IMR-90 (cell line): ENCODE results near the gene MYH9. TPM values are rescaled to one million over a fixed set of nuclear protein-coding genes. Genes with fewer than 3 reads are reported as not detected.

Experiments
- ATAC-seq: fragments of 200-7000 bp; cut with Tn5 transposase; 2 replicates; pipeline ENCODE4 v1.9.1; 2020; ENCODE audit warnings: low read depth, mild to moderate bottlenecking, moderate library complexity
- BruUV-seq: library from RNA; stranded (reverse); fragments of 400-500 nt; replicated peaks from 2 replicates; lab custom pipeline; 2021; lab: Mats Ljungman, UMichigan
- CTCF ChIA-PET: fragments of 300-600 bp; formaldehyde crosslinking; extraction: SDS; loops from one replicate; lab custom pipeline; 2021; ENCODE audit warnings: antibody characterized with exemption; lab: Yijun Ruan, JAX
- POLR2A ChIA-PET: fragments of 300-600 bp; sonication (Branson Sonifier 250); formaldehyde crosslinking; loops from one replicate; lab custom pipeline; 2022; ENCODE audit warnings: antibody characterized with exemption; ENCODE audit not compliant: unreplicated experiment; lab: Charles Lee
- DNase-seq: peaks from one replicate; pipeline ENCODE4 v3.0.0; 2013
- H2AFZ ChIP-seq: replicated peaks from 2 replicates; pipeline ENCODE3; 2013; ENCODE audit warnings: low read length, mild to moderate bottlenecking; ENCODE audit not compliant: poor library complexity
- H2AK5ac ChIP-seq: 2 replicates; pipeline ENCODE4 v1.6.1; 2013; ENCODE audit warnings: low read depth, low read length, inconsistent platforms
- H2AK9ac ChIP-seq: replicated peaks from 2 replicates; pipeline ENCODE3; 2013; ENCODE audit warnings: mild to moderate bottlenecking, low read depth, low read length, moderate library complexity; ENCODE audit not compliant: poor library complexity
- H2BK120ac ChIP-seq: 2 replicates; pipeline ENCODE4 v1.6.1; 2013; ENCODE audit warnings: low read depth, low read length, inconsistent platforms
- H2BK15ac ChIP-seq: 3 replicates; pipeline ENCODE4 v1.6.1; 2013; ENCODE audit warnings: low read depth, low read length, inconsistent platforms
- H2BK20ac ChIP-seq: 2 replicates; pipeline ENCODE4 v1.6.1; 2013; ENCODE audit warnings: low read depth, mild to moderate bottlenecking, inconsistent platforms, low read length, moderate library complexity
- H2BK5ac ChIP-seq: 2 replicates; pipeline ENCODE4 v1.6.1; 2013; ENCODE audit warnings: mild to moderate bottlenecking, low read depth, low read length, inconsistent platforms; ENCODE audit not compliant: poor library complexity, severe bottlenecking
- H3K14ac ChIP-seq: replicated peaks from 2 replicates; pipeline ENCODE4 v1.6.1; 2013; ENCODE audit warnings: low read depth, low read length, inconsistent platforms
- H3K18ac ChIP-seq: 2 replicates; pipeline ENCODE4 v1.6.1; 2013; ENCODE audit warnings: low read depth, low read length, control low read depth
- H3K23ac ChIP-seq: 2 replicates; pipeline ENCODE4 v1.6.1; 2013; ENCODE audit warnings: low read depth, low read length, inconsistent platforms
- H3K27ac ChIP-seq: 2 replicates; pipeline ENCODE4 v1.5.1; 2013; ENCODE audit warnings: mild to moderate bottlenecking, control low read depth, low read length; ENCODE audit not compliant: insufficient read depth
- H3K27me3 ChIP-seq: 2 replicates; pipeline ENCODE4 v1.6.1; 2013; ENCODE audit warnings: low read length; ENCODE audit not compliant: control insufficient read depth, insufficient read depth
- H3K36me3 ChIP-seq: 2 replicates; pipeline ENCODE4 v1.6.1; 2013; ENCODE audit warnings: low read length, mixed read lengths; ENCODE audit not compliant: control insufficient read depth, insufficient read depth
- H3K4ac ChIP-seq: 2 replicates; pipeline ENCODE4 v1.6.1; 2013; ENCODE audit warnings: low read depth, low read length, inconsistent platforms
- H3K4me1 ChIP-seq: 2 replicates; pipeline ENCODE4 v1.6.1; 2013; ENCODE audit warnings: low read length, mixed read lengths; ENCODE audit not compliant: control insufficient read depth, insufficient read depth
- H3K4me2 ChIP-seq: 2 replicates; pipeline ENCODE4 v1.6.1; 2013; ENCODE audit warnings: low read depth, mild to moderate bottlenecking, control low read depth, low read length, moderate library complexity
- H3K4me3 ChIP-seq: 2 replicates; pipeline ENCODE4 v1.5.1; 2013; ENCODE audit warnings: low read depth, mild to moderate bottlenecking, control low read depth, low read length, moderate library complexity; ENCODE audit not compliant: insufficient read depth
- H3K56ac ChIP-seq: 2 replicates; pipeline ENCODE4 v1.6.1; 2013; ENCODE audit warnings: low read length, inconsistent platforms; ENCODE audit not compliant: insufficient read depth; ENCODE audit errors: extremely low read depth
- H3K79me1 ChIP-seq, 2 experiments: 2 replicates each; pipeline ENCODE4 v1.6.1; 2013; ENCODE audit warnings: low read length in 2 of 2, inconsistent platforms in 1 of 2, low read depth in 1 of 2
- H3K9ac ChIP-seq: 2 replicates; pipeline ENCODE4 v1.6.1; 2013; ENCODE audit warnings: low read depth, low read length, control low read depth
- H3K9me1 ChIP-seq: 2 replicates; pipeline ENCODE4 v1.6.1; 2013; ENCODE audit warnings: low read length, inconsistent platforms; ENCODE audit not compliant: insufficient read depth
- H3K9me3 ChIP-seq: 2 replicates; pipeline ENCODE4 v1.6.1; 2013; ENCODE audit warnings: low read length; ENCODE audit not compliant: control insufficient read depth, insufficient read depth
- H4K20me1 ChIP-seq: 2 replicates; pipeline ENCODE4 v1.6.1; 2013; ENCODE audit warnings: low read length, inconsistent platforms; ENCODE audit not compliant: insufficient read depth
- H4K5ac ChIP-seq: 2 replicates; pipeline ENCODE4 v1.6.1; 2013; ENCODE audit warnings: mild to moderate bottlenecking, low read depth, low read length, control low read depth
- H4K8ac ChIP-seq, 2 experiments: 2 replicates each; pipeline ENCODE4 v1.6.1; 2013; ENCODE audit warnings: low read depth in 2 of 2, low read length in 2 of 2, control low read depth in 1 of 2, inconsistent platforms in 1 of 2
- H4K91ac ChIP-seq: 2 replicates; pipeline ENCODE4 v1.6.1; 2013; ENCODE audit warnings: low read depth, low read length, inconsistent platforms; ENCODE audit not compliant: insufficient read depth
- WGBS, 2 experiments: methylation state at CpG; one replicate each; pipeline versions ENCODE4 v1.1.5 to v1.1.7; 2013; ENCODE audit warnings: missing lambda C conversion rate in 2 of 2; ENCODE audit not compliant: insufficient read length in 1 of 2; ENCODE audit errors: extremely low coverage in 2 of 2; 5-methylcytosine and 5-hydroxymethylcytosine counted together
- dilution Hi-C: fragments of 300-500 bp; cut with HindIII; formaldehyde crosslinking; loops from one replicate; pipeline ENCODE4 v1.14.3; 2018; ENCODE audit warnings: low sequenced_read_pairs; ENCODE audit not compliant: unreplicated experiment
- in situ Hi-C: fragments of 300-500 bp; cut with MboI; formaldehyde crosslinking; loops from 3 replicates; pipeline ENCODE4 v1.14.3; 2019; ENCODE audit warnings: low sequenced_read_pairs, inconsistent platforms, mixed read lengths
- intact Hi-C: fragments of 100-400 bp; cut with micrococcal nuclease; formaldehyde crosslinking; loops from 2 replicates; pipeline ENCODE4 v1.10.0; 2022
- polyA plus RNA-seq, 3 experiments: library from polyadenylated mRNA; depleted of rRNA; stranded (reverse); fragments of >200 nt; gene quantifications; 2 replicates each; pipeline ENCODE4 v1.2.3, GENCODE V29; 2012; ENCODE audit warnings: low replicate concordance in 1 of 3
- total RNA-seq: library from RNA; depleted of rRNA; stranded (reverse); fragments of >200 nt; gene quantifications from 2 replicates; pipeline ENCODE4 v1.2.3, GENCODE V29; 2012
- TF ChIP-seq, protein P1 (sequence below): fragments of 150-350 bp; IDR thresholded peaks from 2 replicates; pipeline ENCODE4 v1.6.1; 2016; ENCODE audit warnings: low read depth, mild to moderate bottlenecking, low read length, moderate library complexity, borderline replicate concordance

MYH9 gene
- total and polyA plus RNA-seq, 2 of the 4 experiments (the other 2 are of a cell fraction) = 475 to 554 TPM

DNA sequence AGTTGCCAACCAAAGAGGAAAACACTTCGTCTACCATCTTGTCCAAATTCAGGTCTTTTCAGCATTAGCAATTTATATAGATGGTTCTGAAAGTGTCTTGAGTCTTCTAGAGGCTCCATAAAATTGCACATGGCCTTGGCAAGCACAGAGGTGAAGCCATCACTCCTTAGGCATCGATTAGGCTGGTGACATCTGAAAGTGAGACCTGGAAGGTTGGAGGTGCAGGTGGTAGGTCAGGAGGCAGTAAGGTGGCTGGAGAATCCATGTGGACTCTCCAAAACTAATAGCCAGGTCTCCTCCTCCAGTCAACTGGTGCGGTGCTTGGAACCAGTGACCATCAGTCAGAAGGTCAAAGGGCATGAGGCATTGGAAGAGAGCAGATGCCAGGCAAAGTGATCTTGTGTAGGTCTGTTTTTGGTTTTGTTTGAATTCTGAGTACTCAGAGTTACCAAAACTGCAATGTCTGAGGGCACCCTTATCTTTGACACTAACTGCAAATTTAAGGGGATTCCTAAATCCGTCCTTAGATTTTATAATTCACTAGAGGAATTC, 141.9 kb downstream of the MYH9 start:
- dilution Hi-C loops = no loop called here

More for the DNA sequence above, 141.9 kb downstream of the MYH9 start:
- WGBS, 2 experiments = no CpG with 5 or more reads among the region's 4 CpGs
- Histone ChIP-seq H3K23ac (no peak overlapping the region), H3K9me1 (no peaks in the 10 kb centered on the region), H3K4me1 (no peaks in the 10 kb centered on the region), H3K27ac (no peak overlapping the region), H4K91ac (no peak overlapping the region), H4K8ac (no peak overlapping the region), H2BK15ac (no peak overlapping the region), H3K4ac (no peak overlapping the region), H3K9ac (no peak overlapping the region), H4K5ac (no peak overlapping the region), H3K9me3 (no peaks in the 10 kb centered on the region), H3K79me1 (no peaks in the 10 kb centered on the region), H3K27me3 (no peaks in the 10 kb centered on the region), H2BK120ac (no peak overlapping the region), H2BK20ac (no peak overlapping the region), H3K36me3 (no peaks in the 10 kb centered on the region), H2BK5ac (no peak overlapping the region), H2AK9ac (no peak overlapping the region), H3K14ac (no peak overlapping the region), H3K18ac (no peak overlapping the region), H3K4me3 (no peak overlapping the region), H2AFZ (no peak overlapping the region), H4K20me1 (no peaks in the 10 kb centered on the region), H2AK5ac (no peak overlapping the region), H3K4me2 (no peak overlapping the region), H3K56ac (no peak overlapping the region)
- TF ChIP-seq, protein P1, sequence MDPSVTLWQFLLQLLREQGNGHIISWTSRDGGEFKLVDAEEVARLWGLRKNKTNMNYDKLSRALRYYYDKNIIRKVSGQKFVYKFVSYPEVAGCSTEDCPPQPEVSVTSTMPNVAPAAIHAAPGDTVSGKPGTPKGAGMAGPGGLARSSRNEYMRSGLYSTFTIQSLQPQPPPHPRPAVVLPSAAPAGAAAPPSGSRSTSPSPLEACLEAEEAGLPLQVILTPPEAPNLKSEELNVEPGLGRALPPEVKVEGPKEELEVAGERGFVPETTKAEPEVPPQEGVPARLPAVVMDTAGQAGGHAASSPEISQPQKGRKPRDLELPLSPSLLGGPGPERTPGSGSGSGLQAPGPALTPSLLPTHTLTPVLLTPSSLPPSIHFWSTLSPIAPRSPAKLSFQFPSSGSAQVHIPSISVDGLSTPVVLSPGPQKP = no peak
- no TSS peak for BruUV-seq
- DNase-seq (no peak), ATAC-seq (no peak)
- intact Hi-C loops = no loop called here
- ChIA-PET POLR2A (no interaction called here), CTCF (no interaction called here)
- in situ Hi-C loops = no loop called here
